ENCODE results near the gene PAAF1.

PAAF1 gene

DNA sequence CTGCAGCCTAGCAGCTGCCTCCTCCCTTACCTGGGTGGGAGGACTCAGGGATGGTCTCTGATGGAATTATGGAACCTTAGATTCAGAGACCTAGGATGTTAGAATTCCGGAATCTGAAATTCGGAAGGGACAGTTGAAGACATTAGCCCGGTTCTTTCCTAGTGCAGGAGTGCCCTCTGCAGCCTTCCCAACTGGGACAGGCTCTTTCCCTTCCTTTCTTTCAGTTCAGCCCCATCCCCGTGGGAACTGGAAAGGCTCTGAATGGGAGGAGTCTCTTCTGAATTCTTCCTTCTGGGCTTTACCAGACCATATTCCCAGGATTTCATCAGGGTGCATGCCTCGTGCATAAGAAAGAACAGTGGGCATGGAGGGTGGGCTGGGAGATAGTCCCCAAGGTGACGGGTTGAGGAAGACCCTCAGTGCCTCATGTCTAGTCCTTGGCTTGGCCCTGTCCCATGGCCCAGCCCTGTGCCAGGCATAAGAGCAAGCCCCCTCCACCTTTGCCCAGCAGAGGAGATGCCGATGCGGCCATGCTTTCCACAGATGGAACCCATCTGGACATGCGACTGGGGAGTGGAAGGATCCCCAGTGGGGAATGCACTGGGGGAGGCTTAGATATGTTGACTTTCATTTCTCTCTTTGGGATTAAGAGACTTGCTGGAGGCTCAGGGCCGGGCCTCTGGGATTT, 88.4 kb downstream of the PAAF1 start:
- no peak overlapping the region for H3K4me3 ChIP-seq (ENCODE audit: low read depth in 1 of 2, low read length in 2 of 2)
- H3K9me3 ChIP-seq (ENCODE audit: low read length): no peaks in the 10 kb centered on the region
- H3K27ac ChIP-seq (ENCODE audit: low read depth, low read length): no peak overlapping the region
- H3K4me1 ChIP-seq (ENCODE audit: insufficient read depth, low read length): no peaks in the 10 kb centered on the region
- no peak overlapping the region for H3K9ac ChIP-seq (ENCODE audit: low read length)
- H3K36me3 ChIP-seq (ENCODE audit: insufficient read depth, low read length): no peaks in the 10 kb centered on the region
- H3K27me3 ChIP-seq (ENCODE audit: control insufficient read depth in 1 of 2, insufficient read depth in 2 of 2, low read length in 2 of 2): no peaks in the 10 kb centered on the region

DNA sequence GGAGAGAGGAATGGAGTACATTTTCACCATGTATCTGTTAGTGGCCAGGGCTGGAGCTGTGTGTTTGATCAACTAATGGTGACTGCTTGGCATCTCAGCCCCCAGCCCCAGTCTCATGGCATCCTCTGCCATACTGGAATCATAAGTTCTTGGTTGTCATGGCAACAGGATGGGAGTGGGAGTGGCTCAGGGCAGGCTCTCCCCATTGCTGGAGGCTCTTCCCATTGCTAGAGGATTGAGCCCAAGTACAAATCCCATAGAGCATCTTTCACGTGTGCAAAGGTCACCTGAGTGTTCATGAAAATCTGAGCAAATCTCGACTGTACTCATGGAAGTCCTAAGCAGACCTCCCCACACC, 88.9 kb downstream of the PAAF1 start:
- no peak overlapping the region for H3K9ac ChIP-seq (ENCODE audit: low read length)
- H3K4me3 ChIP-seq (ENCODE audit: low read depth in 1 of 2, low read length in 2 of 2): no peak overlapping the region
- no peaks in the 10 kb centered on the region for H3K9me3 ChIP-seq (ENCODE audit: low read length)
- no peak overlapping the region for H3K27ac ChIP-seq (ENCODE audit: low read depth, low read length)
- H3K4me1 ChIP-seq (ENCODE audit: insufficient read depth, low read length): no peaks in the 10 kb centered on the region
- H3K36me3 ChIP-seq (ENCODE audit: insufficient read depth, low read length): no peaks in the 10 kb centered on the region
- H3K27me3 ChIP-seq (ENCODE audit: control insufficient read depth in 1 of 2, insufficient read depth in 2 of 2, low read length in 2 of 2): no peaks in the 10 kb centered on the region

DNA sequence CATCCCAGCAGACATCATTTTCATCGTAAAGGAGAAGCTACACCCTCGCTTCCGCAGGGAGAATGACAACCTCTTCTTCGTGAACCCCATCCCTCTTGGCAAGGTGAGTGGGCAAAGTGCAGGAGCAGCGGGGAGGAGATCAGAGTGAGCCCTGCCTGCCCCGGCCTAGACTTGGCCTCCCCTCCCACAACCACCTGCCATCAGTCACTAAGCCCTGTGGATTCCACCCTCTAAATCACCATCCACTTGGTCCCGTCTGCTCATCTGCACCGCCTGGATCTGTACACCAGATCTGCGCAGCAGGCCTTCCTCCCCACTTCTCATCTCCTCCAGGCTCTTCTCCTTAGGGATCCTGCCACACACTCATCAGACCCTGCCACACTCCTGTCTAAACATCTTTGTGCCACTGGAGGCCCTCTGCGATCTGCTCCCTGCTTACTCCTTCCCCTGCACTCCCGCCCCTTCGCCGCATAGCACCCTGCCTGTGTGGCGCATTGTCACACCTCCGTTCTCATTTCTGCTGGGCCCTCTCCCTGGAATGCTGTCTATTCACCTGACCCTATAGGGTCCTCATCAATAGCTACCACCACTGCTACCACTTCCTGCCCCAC, 91.7 kb downstream of the PAAF1 start:
- Histone ChIP-seq H3K9me3 (ENCODE audit: low read length) (no peaks in the 10 kb centered on the region), H3K9ac (ENCODE audit: low read length) (no peak overlapping the region), H3K4me3 (ENCODE audit: low read depth in 1 of 2, low read length in 2 of 2) (no peak overlapping the region), H3K27ac (ENCODE audit: low read depth, low read length) (no peak overlapping the region), H3K36me3 (ENCODE audit: insufficient read depth, low read length) (no peaks in the 10 kb centered on the region), H3K4me1 (ENCODE audit: insufficient read depth, low read length) (no peaks in the 10 kb centered on the region), H3K27me3 (ENCODE audit: control insufficient read depth in 1 of 2, insufficient read depth in 2 of 2, low read length in 2 of 2) (no peaks in the 10 kb centered on the region)

DNA sequence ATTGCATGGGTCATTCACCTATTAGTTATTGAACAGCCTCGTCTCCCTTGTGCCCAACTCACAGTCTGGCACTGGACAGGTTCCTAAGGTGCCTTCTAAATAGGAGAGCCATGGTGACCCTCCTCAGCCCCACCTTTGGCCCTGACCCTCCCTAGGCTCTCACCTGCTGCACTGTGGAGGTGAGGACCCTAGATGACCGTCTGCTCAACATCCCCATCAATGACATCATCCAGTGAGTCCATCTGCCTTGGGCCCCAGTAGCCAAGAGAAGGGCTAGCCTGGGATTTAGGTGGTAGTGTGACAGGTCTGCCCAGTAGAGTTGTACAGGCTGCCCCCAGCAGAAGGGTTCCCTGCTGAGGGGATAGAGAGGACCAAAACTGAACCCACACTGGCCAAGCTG, 92.3 kb downstream of the PAAF1 start:
- Histone ChIP-seq H3K9ac (ENCODE audit: low read length) (no peak overlapping the region), H3K36me3 (ENCODE audit: insufficient read depth, low read length) (no peaks in the 10 kb centered on the region), H3K27me3 (ENCODE audit: control insufficient read depth in 1 of 2, insufficient read depth in 2 of 2, low read length in 2 of 2) (no peaks in the 10 kb centered on the region), H3K9me3 (ENCODE audit: low read length) (no peaks in the 10 kb centered on the region), H3K27ac (ENCODE audit: low read depth, low read length) (no peak overlapping the region), H3K4me1 (ENCODE audit: insufficient read depth, low read length) (no peaks in the 10 kb centered on the region), H3K4me3 (ENCODE audit: low read depth in 1 of 2, low read length in 2 of 2) (no peak overlapping the region)

DNA sequence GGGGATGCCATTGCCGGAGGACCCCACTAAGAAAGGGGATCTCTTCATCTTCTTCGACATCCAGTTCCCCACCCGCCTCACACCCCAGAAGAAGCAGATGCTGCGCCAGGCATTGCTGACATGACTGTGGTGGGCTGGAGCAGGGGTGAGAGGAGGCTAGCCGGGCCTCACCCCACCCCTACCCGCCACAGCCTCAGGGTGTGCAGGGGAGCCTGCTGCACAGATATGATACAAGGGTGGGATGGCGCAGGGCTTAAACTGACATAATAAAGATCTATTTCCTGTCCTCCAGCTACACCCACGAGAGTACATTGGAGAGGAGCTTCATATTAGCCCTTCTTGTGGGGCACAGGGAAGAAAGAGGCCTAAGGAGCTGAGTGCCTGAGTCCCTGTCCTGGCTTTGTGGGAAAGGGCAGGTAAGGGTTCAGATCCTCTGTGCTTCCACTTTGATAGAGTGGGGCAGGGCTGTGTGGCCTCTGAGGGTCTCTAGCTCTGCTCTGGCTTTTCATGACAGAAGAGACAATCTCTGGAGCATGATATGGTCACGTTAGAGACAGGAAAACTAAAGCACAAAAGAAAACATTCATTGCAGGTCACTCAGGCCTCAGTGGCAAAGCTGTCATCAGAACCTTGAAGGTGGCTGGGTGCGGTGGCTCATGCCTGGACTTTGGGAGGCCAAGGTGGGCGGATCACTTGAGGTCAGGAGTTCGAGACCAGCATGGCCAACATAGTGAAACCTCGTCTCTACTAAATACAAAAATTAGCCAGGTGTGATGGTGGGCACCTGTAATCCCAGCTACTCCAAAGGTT, 93.4 kb downstream of the PAAF1 start:
- Histone ChIP-seq H3K27ac (ENCODE audit: low read depth, low read length) (no peak overlapping the region), H3K36me3 (ENCODE audit: insufficient read depth, low read length) (no peaks in the 10 kb centered on the region), H3K4me1 (ENCODE audit: insufficient read depth, low read length) (no peaks in the 10 kb centered on the region), H3K9me3 (ENCODE audit: low read length) (no peaks in the 10 kb centered on the region), H3K4me3 (ENCODE audit: low read depth in 1 of 2, low read length in 2 of 2) (no peak overlapping the region), H3K9ac (ENCODE audit: low read length) (no peak overlapping the region), H3K27me3 (ENCODE audit: control insufficient read depth in 1 of 2, insufficient read depth in 2 of 2, low read length in 2 of 2) (no peaks in the 10 kb centered on the region)

DNA sequence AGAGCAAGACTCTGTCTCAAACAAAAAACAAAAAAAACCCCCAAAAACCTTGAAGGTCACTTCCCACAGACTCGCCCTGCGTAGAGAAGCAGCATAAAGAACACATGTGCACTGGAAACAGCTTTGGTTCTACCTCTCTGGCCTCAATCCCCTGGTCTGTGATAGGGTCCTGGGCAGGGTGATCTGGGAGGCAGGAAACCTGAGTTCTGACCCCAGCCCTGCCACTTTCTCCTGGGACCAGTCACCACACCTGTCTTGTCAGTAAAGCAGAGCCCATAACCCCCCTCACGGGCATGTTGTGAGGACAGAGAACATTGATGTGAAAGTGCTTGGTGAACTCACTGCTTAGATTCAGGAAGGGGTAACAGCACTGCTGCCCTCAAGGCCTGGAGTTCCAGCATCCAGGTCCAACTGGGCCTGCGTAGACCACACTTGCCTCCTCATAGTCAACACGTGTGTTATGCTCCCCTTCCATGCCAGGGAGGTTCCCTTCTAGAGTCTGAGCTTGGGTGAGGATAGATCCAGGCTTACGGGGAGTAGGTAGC, 94.4 kb downstream of the PAAF1 start:
- Histone ChIP-seq H3K27me3 (ENCODE audit: control insufficient read depth in 1 of 2, insufficient read depth in 2 of 2, low read length in 2 of 2) (no peaks in the 10 kb centered on the region), H3K9ac (ENCODE audit: low read length) (no peak overlapping the region), H3K9me3 (ENCODE audit: low read length) (no peaks in the 10 kb centered on the region), H3K36me3 (ENCODE audit: insufficient read depth, low read length) (peaks cover 6% of the 10 kb centered on the region), H3K4me3 (ENCODE audit: low read depth in 1 of 2, low read length in 2 of 2) (no peak overlapping the region), H3K27ac (ENCODE audit: low read depth, low read length) (no peak overlapping the region), H3K4me1 (ENCODE audit: insufficient read depth, low read length) (no peaks in the 10 kb centered on the region)

DNA sequence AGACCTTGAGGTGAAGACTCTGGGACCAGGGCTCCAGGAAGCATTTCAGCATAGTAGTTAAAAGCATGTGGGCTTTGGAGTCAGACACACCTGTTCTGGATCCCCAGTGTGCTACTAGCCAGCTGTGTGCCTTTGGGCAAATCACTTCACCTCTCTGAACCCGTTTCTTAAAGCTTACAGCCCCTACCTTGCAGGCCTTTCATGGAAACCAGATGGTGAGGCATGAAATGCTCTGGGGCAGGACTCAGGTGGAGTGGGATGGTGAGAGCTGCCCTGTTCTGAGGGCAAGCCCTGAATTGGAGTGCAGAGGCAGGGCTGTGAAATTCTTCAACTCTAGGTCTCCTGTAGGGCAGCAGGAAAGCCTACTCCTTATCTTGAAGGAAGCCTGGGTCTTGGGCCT, 95.4 kb downstream of the PAAF1 start:
- Histone ChIP-seq H3K9ac (ENCODE audit: low read length) (no peak overlapping the region), H3K4me1 (ENCODE audit: insufficient read depth, low read length) (no peaks in the 10 kb centered on the region), H3K36me3 (ENCODE audit: insufficient read depth, low read length) (peaks cover 16% of the 10 kb centered on the region), H3K27me3 (ENCODE audit: control insufficient read depth in 1 of 2, insufficient read depth in 2 of 2, low read length in 2 of 2) (no peaks in the 10 kb centered on the region), H3K27ac (ENCODE audit: low read depth, low read length) (no peak overlapping the region), H3K4me3 (ENCODE audit: low read depth in 1 of 2, low read length in 2 of 2) (no peak overlapping the region), H3K9me3 (ENCODE audit: low read length) (no peaks in the 10 kb centered on the region)

DNA sequence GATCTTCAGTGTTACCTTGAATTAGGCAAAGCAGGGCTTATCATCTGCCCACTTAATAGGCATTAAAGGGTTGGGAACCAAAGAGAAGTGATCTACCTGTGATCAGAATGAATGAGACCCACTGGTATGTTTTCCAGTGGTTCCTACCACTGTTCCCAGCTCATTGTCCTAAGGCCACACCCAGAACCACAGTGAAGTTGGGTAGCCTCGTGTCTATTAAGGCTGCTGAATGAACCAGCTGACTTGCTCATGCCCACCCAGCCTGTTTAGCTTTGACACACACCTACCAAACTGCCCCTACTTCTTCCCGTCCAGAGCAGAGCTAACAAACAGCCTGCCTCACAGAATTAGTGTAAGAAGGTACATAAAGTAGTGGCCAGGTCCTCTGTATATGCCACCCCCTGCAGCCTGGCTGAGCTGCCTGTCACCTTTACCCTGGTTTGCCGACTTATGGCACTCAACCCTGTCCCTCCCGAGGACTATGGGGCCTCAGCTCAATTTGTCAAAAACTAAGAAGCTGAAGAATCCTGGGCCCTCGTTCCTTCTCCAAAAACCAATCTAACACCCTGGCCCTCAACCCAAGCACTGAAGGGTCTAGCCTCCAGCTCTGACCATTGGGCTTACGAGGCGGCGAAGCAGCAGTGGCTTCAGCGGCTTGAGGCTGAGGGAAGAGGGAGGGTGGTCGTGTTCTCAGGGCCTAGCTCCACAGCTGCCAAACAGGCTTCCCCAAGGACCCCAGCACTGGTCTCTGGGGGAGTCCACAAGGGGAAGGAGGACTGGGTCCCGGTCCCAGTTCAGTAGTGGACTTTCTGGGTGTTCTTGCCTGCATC, 96.0 kb downstream of the PAAF1 start:
- H3K36me3 ChIP-seq (ENCODE audit: insufficient read depth, low read length): peaks cover 17% of the 10 kb centered on the region
- no peak overlapping the region for H3K27ac ChIP-seq (ENCODE audit: low read depth, low read length)

DNA sequence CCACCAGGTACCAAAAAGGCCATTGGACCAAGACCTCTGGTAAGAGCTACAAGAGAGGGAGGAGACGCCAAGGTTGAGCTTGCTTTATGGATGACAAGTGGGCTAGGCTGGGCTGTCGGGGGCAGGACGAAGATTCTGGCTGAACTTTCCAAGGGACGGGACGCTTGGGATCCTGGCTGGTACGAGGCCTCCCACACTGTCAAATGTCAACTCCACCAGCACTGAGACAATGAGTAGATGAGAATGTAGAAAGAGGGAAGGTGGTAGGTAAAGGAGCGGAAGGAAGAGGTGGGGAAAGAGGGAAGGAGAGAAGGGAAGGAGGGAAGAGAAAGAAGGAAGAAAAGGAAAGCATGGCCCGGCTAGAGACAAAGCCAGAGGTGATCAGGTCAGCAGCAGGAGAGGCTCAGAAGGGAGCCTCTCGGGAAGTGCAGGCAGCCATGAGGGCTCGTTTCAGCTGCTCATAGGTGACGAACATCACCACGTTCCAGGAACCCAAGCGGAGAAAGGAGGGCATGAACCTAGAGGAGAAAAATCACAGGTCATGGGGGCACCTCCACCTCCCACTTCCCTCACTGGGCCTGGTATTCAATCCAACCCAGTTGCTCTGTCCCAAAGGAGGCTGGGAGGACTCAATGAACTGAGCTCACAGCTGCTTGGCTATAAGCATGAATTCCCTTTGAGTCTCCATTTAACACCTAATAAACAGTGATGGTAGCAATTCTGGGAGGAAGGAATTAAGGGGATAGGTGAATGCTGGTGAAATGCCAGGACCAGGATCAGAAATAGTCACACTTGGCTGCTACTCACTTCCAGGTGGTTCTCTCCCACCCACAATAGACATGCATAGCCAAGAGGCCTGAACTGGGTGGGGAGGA, 98.0 kb downstream of the PAAF1 start:
- peaks cover 25% of the 10 kb centered on the region for H3K36me3 ChIP-seq (ENCODE audit: insufficient read depth, low read length)
- H3K27ac ChIP-seq (ENCODE audit: low read depth, low read length): no peak overlapping the region
- H3K4me1 ChIP-seq (ENCODE audit: insufficient read depth, low read length): no peaks in the 10 kb centered on the region
- no peaks in the 10 kb centered on the region for H3K9me3 ChIP-seq (ENCODE audit: low read length)
- H3K27me3 ChIP-seq (ENCODE audit: control insufficient read depth in 1 of 2, insufficient read depth in 2 of 2, low read length in 2 of 2): no peaks in the 10 kb centered on the region
- H3K4me3 ChIP-seq (ENCODE audit: low read depth in 1 of 2, low read length in 2 of 2): no peak overlapping the region
- no peak overlapping the region for H3K9ac ChIP-seq (ENCODE audit: low read length)

More for the DNA sequence above, 96.0 kb downstream of the PAAF1 start:
- Histone ChIP-seq H3K9me3 (ENCODE audit: low read length) (no peaks in the 10 kb centered on the region), H3K9ac (ENCODE audit: low read length) (no peak overlapping the region), H3K27me3 (ENCODE audit: control insufficient read depth in 1 of 2, insufficient read depth in 2 of 2, low read length in 2 of 2) (no peaks in the 10 kb centered on the region), H3K4me1 (ENCODE audit: insufficient read depth, low read length) (no peaks in the 10 kb centered on the region), H3K4me3 (ENCODE audit: low read depth in 1 of 2, low read length in 2 of 2) (no peak overlapping the region)

DNA sequence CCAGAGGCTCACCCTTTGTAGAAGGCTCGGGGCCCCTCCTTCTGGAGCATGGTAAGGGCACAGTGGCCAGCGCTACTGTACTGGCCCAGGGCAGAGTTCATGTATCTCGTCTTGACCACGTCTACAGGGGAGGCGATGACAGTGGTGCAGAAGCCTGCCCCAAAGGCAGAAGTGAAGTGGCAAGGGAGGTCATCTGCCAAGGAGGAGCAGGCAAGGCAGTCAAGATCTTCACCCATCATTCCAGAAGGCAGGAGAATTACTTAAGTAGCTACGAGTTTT, 98.6 kb downstream of the PAAF1 start:
- Histone ChIP-seq H3K4me1 (ENCODE audit: insufficient read depth, low read length) (no peaks in the 10 kb centered on the region), H3K4me3 (ENCODE audit: low read depth in 1 of 2, low read length in 2 of 2) (no peak overlapping the region), H3K27me3 (ENCODE audit: control insufficient read depth in 1 of 2, insufficient read depth in 2 of 2, low read length in 2 of 2) (no peaks in the 10 kb centered on the region), H3K36me3 (ENCODE audit: insufficient read depth, low read length) (peaks cover 25% of the 10 kb centered on the region), H3K27ac (ENCODE audit: low read depth, low read length) (no peak overlapping the region), H3K9ac (ENCODE audit: low read length) (no peak overlapping the region), H3K9me3 (ENCODE audit: low read length) (no peaks in the 10 kb centered on the region)
